MCF 10A (cell line): Measurements from ENCODE around the gene SCGB3A1. TPM values are rescaled to one million over a fixed set of nuclear protein-coding genes. Genes with fewer than 3 reads are reported as not detected.

Source experiments
- BruUV-seq: library from RNA; stranded (reverse); fragments of 400-500 nt; replicated peaks from 2 replicates; lab custom pipeline; 2021; lab: Mats Ljungman, UMichigan
- CTCF ChIA-PET: fragments of 300-600 bp; sonication (Branson Sonifier 250); formaldehyde crosslinking; extraction: SDS; loops from one replicate; lab custom pipeline; 2021; ENCODE audit warnings: antibody characterized with exemption, inconsistent platforms; lab: Yijun Ruan, JAX
- POLR2A ChIA-PET: fragments of 300-600, 350-650 bp; sonication (Branson Sonifier 250); formaldehyde crosslinking; extraction: SDS; loops from one replicate; lab custom pipeline; 2020; ENCODE audit warnings: antibody characterized with exemption, inconsistent platforms; lab: Yijun Ruan, JAX
- DNase-seq: peaks from one replicate; pipeline ENCODE4 v3.0.0-alpha.2; 2018; ENCODE audit not compliant: unreplicated experiment
- H3K27ac Mint-ChIP-seq: one replicate; pipeline ENCODE4 v1.8.0; 2022; ENCODE audit warnings: mild to moderate bottlenecking, low read depth, mixed read lengths; ENCODE audit not compliant: unreplicated experiment
- H3K27me3 Mint-ChIP-seq: one replicate; pipeline ENCODE4 v1.8.0; 2022; ENCODE audit warnings: mixed read lengths; ENCODE audit not compliant: insufficient read depth, unreplicated experiment
- H3K36me3 Mint-ChIP-seq: one replicate; pipeline ENCODE4 v1.8.0; 2022; ENCODE audit warnings: mild to moderate bottlenecking, moderate library complexity, mixed read lengths; ENCODE audit not compliant: insufficient read depth, unreplicated experiment
- H3K4me1 Mint-ChIP-seq: one replicate; pipeline ENCODE4 v1.8.0; 2022; ENCODE audit warnings: mixed read lengths; ENCODE audit not compliant: insufficient read depth, unreplicated experiment
- H3K4me3 Mint-ChIP-seq: one replicate; pipeline ENCODE4 v1.8.0; 2022; ENCODE audit warnings: mild to moderate bottlenecking, moderate library complexity, mixed read lengths; ENCODE audit not compliant: unreplicated experiment
- H3K9me3 Mint-ChIP-seq: one replicate; pipeline ENCODE4 v1.8.0; 2022; ENCODE audit warnings: mixed read lengths; ENCODE audit not compliant: unreplicated experiment
- intact Hi-C: fragments of 100-400 bp; cut with micrococcal nuclease; formaldehyde crosslinking; loops from 2 replicates; pipeline ENCODE4 v1.14.1; 2022
- total RNA-seq: library from RNA; stranded (reverse); gene quantifications from 2 replicates; pipeline ENCODE4 v1.2.3, GENCODE V29; 2022
- TF ChIP-seq, protein P1 (sequence below): fragments of 200-600 bp; IDR thresholded peaks from one replicate; pipeline ENCODE4 v1.8.0; 2022; ENCODE audit warnings: antibody characterized with exemption, mild to moderate bottlenecking; ENCODE audit not compliant: unreplicated experiment

SCGB3A1 gene
- total RNA-seq, 1 experiment from 2014 or later = not detected

DNA sequence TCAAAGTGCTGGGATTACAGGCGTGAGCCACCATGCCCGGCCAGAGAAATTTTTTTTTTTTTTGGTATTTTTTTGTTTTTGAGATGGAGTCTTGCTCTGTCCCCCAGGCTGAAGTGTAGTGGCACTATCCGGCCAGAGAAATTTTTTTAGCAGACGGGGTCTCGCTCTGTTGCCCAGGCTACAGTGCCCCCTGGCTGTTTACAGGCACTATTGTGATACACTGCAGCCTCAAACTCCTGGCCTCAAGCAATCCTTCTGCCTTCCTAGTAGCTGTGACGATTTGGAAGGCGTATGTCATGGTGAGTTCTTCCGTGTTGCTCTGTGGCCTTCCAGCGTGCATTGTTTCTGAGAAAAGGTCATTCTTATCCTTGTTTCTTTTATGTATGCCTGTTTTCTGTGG is 49.6 kb downstream of the SCGB3A1 start:
- no peak overlapping the region for H3K4me3 Mint-ChIP-seq
- H3K9me3 Mint-ChIP-seq = no peaks in the 10 kb centered on the region
- no peaks in the 10 kb centered on the region for H3K27me3 Mint-ChIP-seq
- intact Hi-C loops = no loop called here
- TF ChIP-seq, protein P1, sequence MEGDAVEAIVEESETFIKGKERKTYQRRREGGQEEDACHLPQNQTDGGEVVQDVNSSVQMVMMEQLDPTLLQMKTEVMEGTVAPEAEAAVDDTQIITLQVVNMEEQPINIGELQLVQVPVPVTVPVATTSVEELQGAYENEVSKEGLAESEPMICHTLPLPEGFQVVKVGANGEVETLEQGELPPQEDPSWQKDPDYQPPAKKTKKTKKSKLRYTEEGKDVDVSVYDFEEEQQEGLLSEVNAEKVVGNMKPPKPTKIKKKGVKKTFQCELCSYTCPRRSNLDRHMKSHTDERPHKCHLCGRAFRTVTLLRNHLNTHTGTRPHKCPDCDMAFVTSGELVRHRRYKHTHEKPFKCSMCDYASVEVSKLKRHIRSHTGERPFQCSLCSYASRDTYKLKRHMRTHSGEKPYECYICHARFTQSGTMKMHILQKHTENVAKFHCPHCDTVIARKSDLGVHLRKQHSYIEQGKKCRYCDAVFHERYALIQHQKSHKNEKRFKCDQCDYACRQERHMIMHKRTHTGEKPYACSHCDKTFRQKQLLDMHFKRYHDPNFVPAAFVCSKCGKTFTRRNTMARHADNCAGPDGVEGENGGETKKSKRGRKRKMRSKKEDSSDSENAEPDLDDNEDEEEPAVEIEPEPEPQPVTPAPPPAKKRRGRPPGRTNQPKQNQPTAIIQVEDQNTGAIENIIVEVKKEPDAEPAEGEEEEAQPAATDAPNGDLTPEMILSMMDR = no peak
- peaks cover 88% of the 10 kb centered on the region for H3K36me3 Mint-ChIP-seq
- H3K27ac Mint-ChIP-seq = no peak overlapping the region
- BruUV-seq = no TSS peak
- ChIA-PET POLR2A (interaction anchor here (1.4 kb wide), 1 partner anchor 13 kb away, joined by 3 read pairs; no protein-coding TSS in a partner anchor), CTCF (interaction anchor here (0.6 kb wide), 1 partner anchor 596 kb away, joined by 4 read pairs; no protein-coding TSS in a partner anchor)
- H3K4me1 Mint-ChIP-seq = peaks cover 6% of the 10 kb centered on the region
- DNase-seq = no peak

Other genes with a start within 250 kb of the SCGB3A1 start
- gene GFPT2, start 238.2 kb downstream of the SCGB3A1 start, total RNA-seq = 8.2 and 15.7 TPM in 2 replicates
- gene CNOT6, start 97.1 kb downstream of the SCGB3A1 start, total RNA-seq = 67.0 and 73.1 TPM in 2 replicates
- gene FLT4, start 58.1 kb upstream of the SCGB3A1 start, total RNA-seq = not detected in 2 replicates
- not detected in 2 replicates for gene OR2Y1, start 148.6 kb upstream of the SCGB3A1 start, total RNA-seq
- gene MGAT1, start 211.3 kb upstream of the SCGB3A1 start, total RNA-seq = 135 and 150 TPM in 2 replicates